SU-DHL-6 (cell line): Measurements from ENCODE around the gene PHF23.

Experiments
- EZH2phosphoT487 ChIP-seq: fragments of 200-600 bp; sonication (generic), shearing (Covaris generic); conservative IDR thresholded peaks from 2 replicates; pipeline ENCODE4 v1.6.1; 2018; ENCODE audit warnings: mild to moderate bottlenecking, antibody characterized with exemption, low read length, moderate library complexity, mixed read lengths
- TF ChIP-seq, protein P1 (sequence below): fragments of 200-600 bp; sonication (generic); IDR thresholded peaks from one replicate; pipeline ENCODE4 v1.5.1; 2017; ENCODE audit warnings: antibody characterized with exemption, mild to moderate bottlenecking, low read length, moderate library complexity; ENCODE audit not compliant: insufficient read depth, poor library complexity, severe bottlenecking

DNA sequence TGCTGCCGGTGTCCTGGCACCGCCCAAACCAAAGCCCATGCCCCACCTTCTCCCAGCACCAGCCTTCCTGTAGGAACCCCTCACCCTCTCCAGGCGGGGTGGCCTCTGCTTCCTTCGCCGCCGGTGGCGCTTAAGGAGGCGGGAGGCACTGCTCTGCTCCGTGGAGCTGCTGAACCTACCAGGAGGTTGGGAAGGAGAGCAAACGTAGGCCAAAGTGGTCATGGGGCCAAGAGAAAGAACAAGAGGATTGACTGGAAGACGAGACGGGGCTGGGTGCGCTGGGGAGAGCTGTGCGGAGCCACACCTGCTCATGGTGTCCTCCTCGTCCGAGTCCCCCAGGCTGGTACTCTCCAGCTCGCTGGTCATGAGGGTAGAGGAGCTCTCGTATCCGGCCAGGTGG is 9.8 kb downstream of the PHF23 start:
- TF ChIP-seq, protein P1, sequence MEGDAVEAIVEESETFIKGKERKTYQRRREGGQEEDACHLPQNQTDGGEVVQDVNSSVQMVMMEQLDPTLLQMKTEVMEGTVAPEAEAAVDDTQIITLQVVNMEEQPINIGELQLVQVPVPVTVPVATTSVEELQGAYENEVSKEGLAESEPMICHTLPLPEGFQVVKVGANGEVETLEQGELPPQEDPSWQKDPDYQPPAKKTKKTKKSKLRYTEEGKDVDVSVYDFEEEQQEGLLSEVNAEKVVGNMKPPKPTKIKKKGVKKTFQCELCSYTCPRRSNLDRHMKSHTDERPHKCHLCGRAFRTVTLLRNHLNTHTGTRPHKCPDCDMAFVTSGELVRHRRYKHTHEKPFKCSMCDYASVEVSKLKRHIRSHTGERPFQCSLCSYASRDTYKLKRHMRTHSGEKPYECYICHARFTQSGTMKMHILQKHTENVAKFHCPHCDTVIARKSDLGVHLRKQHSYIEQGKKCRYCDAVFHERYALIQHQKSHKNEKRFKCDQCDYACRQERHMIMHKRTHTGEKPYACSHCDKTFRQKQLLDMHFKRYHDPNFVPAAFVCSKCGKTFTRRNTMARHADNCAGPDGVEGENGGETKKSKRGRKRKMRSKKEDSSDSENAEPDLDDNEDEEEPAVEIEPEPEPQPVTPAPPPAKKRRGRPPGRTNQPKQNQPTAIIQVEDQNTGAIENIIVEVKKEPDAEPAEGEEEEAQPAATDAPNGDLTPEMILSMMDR: no peak
- no peak for TF ChIP-seq EZH2phosphoT487
